Activated T-helper 9 cell treated with anti-CD3 and anti-CD28 coated beads, Interleukin-2, amount 50 U/mL, for 16 hours (primary cell): ENCODE results near the gene OR10P1.
"Not testable (repeated sequence)": the region's sequence is repeated elsewhere in the genome, so short reads cannot be mapped to it uniquely, and the experiment has no call there.

Source experiments
- DNase-seq: peaks from one replicate; pipeline ENCODE4 v3.0.0-alpha.2; 2020; ENCODE audit warnings: low read depth

Gene OR10P1, protein sequence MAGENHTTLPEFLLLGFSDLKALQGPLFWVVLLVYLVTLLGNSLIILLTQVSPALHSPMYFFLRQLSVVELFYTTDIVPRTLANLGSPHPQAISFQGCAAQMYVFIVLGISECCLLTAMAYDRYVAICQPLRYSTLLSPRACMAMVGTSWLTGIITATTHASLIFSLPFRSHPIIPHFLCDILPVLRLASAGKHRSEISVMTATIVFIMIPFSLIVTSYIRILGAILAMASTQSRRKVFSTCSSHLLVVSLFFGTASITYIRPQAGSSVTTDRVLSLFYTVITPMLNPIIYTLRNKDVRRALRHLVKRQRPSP

DNA sequence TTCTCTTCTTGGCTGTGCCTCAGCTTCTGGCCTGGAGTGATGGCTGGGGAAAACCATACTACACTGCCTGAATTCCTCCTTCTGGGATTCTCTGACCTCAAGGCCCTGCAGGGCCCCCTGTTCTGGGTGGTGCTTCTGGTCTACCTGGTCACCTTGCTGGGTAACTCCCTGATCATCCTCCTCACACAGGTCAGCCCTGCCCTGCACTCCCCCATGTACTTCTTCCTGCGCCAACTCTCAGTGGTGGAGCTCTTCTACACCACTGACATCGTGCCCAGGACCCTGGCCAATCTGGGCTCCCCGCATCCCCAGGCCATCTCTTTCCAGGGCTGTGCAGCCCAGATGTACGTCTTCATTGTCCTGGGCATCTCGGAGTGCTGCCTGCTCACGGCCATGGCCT lies at the start of gene OR10P1:
Gene OR10P1 (plus strand): TSS at position 40 of the 400 bp plus-strand sequence. CDS start 0 bp downstream, at position 40.
- no peak for DNase-seq

DNA sequence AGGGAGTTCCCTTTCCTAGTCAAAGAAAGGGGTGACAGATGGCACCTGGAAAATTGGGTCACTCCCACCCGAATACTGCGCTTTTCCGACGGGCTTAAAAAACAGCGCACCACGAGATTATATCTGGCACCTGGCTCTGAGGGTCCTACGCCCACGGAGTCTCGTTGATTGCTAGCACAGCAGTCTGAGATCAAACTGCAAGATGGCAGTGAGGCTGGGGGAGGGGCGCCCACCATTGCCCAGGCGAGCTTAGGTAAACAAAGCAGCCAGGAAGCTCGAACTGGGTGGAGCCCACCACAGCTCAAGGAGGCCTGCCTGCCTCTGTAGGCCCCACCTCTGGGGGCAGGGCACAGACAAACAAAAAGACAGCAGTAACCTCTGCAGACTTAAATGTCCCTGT lies 46.5 kb upstream of the OR10P1 start:
- not testable (repeated sequence) for DNase-seq

DNA sequence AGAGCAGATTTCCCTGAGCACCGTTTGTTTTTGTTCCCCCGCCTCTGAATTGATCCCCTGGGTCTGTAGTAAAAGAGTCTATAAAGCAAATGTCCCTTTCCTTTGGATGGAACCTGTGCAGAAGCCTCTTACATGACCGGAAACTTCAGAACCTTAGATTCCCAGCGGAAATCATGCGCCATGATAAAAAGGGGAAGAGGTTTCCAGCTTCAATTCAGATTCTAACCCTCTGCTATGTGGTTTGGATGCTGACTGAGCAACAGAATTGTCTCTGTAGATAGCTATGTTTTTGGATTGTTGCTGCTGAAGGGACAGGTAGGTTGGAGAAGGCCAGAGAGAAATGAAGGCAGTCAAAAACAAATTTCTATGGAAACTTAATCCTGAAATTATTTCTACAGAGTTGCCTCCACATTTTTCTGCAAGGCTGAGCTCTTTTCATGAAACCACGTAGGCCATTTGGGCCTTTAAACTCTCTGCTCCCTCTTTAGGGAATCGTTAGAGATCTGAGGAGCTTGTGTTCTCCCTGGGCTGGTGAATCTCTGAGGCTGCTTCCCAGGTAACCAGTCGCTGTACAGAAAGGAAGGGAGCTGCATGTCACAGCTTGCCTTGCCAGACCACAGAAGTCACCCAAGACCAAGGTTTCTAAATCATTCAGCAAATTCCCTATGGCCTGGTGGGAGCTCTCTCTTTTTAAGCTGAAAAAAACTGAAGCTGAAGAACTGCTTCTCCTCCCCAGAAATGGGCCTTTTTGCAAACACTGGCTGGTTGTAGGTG lies 28.7 kb upstream of the OR10P1 start:
- DNase-seq: no peak

DNA sequence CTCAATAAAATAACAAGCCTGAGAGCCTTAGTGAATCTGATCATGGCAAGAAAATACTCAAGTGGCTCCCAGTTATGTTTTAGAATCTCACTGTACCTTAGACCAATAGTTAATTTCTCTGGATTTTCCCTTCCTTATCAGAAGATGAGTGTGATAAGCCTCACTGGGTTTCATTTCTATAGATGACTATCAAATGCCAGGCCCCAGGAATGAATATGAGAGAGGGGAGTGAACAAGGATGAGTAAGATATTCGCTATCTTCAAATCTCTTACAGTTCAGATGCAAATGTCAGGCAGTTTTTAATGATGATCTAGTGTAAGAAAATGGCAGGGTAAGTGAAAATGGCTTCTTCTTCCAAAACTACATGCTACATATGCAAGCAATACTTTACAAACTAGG lies 26.1 kb upstream of the OR10P1 start:
- no peak for DNase-seq

DNA sequence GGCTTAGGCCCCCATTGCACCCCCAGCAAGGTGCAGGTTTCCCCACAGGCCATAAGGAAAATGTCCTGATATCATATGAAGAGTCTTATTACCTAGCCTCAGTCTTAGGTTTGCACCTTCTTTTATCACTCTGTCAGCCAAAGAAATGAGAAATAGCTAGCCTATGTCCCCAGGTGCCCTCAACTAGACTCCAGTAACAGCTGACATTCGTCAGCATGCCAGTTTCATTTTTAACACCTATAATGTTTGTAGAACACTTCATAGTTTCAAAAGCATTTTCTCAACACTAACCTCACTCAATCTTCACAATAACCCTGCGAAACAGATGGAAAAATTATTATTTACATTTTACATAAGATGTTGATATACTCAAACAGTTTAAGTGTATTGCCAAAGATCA lies 24.0 kb upstream of the OR10P1 start:
- no peak for DNase-seq

DNA sequence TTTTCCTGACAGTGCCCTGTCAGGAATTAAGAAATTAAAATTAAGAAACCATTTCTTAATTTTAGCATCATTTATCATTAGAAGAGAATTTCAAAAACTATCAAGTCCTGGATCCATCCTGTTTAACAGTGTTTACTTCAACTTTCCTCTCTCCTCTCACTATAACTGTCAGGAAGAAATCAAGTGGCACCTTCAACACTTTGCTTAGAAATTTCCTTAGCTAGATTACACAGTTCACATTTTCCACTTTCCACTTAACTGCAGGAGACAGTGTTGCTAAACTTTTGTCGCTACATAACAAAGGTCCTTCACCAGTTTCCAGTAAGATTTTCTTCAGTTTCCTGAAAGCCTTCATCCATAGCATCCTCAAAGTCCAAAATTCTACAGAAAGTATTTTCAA lies 21.9 kb upstream of the OR10P1 start:
- DNase-seq: no peak

DNA sequence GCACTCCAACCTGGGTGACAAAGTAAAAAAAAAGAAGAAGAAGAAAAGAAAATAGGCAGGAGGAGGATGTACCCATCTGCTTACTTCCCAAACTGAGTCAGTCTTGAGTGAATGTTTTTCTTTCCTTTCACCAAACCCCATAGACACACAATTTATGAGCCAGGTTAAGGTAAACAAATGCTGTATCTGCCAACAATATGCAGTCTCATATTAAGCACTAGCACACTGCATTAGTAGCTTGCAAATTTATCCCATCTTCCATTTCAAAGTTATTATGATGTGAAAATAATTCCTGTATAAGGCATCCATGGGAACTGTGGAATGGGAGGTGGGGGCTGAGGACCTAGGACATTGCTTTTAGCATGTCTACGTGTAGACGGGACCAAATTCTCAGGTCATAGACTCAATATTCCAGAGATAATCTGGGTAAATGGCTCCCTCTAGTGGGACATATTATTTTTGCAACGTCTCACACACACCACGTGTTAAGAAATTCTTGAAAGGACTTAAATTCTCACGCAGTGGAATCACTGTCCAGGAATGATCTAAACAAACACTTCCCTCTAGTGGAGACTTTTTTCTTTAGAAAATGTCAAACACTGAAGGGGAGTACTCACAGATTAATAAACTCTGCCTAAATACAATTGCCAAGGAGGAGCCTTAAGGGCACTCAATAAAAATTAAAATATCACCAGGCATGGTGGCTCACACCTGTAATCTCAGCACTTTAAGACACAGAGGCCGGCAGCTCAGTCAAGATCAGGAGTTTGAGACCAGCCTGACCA lies 17.1 kb upstream of the OR10P1 start:
- no peak for DNase-seq

DNA sequence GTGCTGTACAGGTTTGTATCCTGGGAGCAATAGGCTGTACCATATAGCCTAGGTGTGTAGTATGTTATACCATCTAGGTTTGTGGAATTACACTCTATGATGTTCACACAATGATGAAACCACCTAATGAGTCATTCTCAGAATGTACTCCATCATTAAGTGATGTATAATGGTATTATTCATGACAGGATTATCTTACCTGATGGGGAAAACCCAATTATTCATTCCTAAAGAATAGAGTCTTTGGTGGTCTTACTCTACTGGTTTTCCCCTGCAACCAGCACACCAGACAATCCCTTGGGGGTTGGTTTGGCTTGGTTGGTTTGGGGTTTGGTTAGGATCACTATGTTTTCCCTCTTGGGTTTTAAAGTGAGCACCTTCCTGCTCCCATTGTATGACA lies 12.6 kb upstream of the OR10P1 start:
- no peak for DNase-seq

DNA sequence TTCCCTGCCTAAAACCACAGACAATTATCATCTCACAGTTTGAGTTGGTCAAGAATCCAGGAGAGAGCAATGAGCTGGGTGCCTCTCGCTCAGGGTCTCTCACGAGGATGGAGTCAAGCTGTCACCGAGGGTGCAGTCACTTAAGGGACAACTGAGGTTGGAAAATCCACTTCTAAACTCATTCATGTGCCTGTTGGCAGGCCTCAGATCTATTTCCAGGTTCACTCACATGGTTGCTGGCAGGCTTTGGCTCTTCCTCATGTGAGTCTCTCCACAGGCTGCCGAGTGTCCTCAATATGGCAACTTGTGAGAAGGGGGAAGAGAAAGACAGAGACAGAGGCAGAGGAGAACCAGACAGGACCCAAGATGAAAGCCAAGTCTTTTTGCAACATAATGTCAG lies 10.5 kb upstream of the OR10P1 start:
- no peak for DNase-seq

DNA sequence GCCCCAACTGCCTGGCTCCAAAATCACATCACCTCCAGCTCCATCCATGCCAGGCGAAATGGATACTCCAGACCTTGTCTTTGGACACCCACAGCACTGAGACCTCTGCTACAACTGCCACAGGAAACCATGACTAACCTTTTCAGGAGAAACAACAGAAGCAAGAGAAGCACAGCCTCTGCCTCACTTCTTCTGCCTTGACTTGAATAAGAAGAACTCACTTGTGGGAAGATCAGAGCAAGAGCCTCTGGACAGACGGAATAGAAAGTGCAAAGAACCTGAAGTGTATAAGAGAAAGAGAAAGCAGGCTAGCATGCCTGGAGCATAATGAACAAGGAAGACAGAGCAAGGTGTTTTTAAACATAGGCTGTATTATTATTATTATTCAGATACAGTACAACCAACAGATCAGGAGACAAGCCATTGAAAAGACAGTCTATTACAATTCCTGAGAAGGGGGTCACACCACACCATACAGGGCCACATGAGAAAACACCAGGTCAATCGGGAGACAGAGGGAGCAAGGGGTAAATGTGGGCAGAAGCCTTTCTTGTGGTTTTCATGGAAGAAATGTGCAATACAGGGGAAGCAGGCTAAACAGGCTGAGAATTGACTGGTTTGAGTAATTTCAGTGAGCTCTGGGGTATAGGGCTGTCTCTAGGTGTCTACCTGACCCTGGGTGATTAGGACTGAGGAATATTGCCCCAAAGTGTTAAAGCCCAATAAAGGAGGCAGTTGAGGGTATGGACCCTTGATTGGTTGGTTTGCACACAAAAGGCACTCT lies 7.4 kb upstream of the OR10P1 start:
- DNase-seq: no peak

DNA sequence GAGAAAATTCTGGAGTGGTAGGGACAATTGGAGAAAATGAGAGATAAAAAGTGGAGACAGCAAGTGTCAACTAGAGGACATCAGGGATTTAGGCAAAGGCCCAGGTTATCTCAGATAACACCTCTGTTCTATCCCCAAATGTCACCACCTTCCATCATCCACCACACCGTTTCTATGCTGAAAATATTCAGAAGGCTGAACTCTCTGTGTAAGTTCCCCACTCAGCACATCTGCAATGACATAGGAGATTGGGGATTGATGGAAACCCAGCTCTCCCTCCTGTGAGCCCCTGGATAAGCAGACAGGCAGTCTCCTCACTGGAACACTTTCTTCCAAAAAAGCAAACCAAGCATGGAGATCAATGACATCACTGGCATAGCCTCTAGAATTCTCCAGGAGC lies 5.6 kb upstream of the OR10P1 start:
- no peak for DNase-seq

DNA sequence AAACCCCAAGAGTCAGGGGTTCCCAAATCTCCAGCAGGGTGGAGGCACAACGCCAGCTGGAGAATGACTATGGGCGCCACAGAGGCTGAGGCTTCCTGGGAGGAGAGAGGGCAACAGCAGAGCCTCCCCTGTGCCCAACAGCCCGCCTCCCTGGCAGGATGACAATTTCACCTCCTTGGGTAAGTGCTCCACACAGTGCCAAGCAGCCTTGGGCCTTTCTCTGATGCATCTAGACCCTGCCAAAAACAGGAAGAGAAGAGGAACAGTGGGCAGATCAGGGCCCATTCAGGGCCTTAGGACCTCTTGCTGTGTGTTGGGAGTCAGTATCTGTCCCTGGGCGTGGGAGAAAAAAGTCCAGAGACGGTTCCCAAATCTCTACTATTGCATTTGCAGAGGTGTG lies 5.0 kb upstream of the OR10P1 start:
- DNase-seq: no peak

DNA sequence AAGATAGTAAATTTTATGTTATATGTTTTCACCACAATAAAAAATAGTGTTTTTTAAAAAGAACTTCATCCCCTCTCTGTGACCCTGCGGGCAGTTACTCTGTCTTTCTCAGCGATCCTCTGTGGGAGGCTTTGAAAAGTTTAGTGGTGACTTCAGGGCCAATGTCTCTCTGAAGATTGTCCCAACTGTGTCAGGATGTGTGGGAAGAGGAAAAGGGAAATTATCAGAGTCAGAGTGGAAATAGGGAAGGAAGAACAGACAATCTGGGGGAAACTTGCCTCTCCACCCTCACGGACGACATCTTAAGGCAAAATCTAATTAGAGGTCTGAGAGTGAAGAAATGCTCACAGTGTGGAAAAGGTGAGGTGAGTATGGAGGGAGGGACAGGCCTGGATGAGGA lies 3.5 kb upstream of the OR10P1 start:
- no peak for DNase-seq

DNA sequence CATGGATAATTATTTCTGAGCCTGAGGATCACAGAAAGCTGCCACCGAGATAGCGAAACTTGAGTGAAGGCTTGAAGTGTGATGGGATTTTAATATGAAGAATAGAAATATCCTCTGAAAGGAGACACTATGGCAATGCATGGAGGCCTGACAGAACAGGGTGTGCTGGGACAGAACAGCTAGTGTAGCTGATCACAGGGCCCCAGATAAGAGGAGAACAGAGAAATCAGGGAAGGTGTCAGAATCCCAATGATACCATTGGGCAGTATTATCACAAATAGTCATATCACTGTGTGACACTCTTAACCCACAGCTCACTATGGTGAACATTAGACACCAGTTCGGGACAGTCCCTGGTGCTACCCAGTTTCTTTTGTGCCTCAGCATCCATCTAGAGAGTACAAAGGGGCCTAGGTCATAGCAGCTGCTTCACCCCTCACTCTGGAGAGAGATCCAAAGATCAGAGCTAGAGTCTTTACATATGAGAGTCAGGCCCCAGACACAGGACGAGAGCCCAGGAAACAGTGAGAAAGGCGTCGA lies 506 bp upstream of the OR10P1 start:
- DNase-seq: no peak

DNA sequence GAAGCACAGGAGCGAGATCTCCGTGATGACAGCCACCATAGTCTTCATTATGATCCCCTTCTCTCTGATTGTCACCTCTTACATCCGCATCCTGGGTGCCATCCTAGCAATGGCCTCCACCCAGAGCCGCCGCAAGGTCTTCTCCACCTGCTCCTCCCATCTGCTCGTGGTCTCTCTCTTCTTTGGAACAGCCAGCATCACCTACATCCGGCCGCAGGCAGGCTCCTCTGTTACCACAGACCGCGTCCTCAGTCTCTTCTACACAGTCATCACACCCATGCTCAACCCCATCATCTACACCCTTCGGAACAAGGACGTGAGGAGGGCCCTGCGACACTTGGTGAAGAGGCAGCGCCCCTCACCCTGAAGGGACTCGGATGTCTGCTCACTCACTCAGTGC lies 775 bp downstream of the OR10P1 start:
- no peak for DNase-seq

DNA sequence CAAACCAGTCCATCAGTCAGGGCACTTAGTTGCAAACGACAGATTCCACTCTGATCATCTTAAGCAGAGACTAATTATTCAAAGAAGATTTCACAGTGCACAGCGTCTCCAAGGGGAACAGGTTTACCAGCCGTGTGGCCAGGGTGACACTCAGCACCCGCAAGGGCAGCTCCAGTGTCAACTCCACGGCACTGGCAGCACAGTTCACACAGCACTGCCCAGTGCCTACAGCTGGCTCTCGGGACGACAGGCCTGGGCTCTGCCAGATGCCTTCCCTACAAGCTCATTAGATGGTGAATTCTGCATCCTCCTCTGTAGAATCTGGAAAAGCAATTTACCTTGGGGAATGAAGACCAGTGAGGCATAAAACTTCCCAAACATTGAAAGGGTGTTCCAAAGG lies 4.9 kb downstream of the OR10P1 start:
- no peak for DNase-seq

DNA sequence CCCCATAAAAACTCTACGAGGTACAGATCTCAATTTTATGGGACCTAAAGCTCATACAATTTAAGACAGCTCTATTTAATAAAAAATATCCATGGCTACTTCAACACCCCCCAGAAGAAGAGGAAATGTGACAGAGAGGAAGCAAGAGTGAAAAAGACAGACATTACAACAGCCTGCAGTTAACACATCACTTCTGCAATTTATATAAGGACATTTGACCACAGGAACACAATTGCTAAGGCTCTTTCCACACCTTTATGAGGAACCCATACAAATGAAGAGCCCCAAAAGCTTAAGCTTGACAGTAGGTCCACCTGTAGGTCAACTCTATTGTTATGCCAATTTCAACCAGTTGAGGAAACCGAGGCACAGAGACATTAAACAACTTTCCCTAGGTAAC lies 5.6 kb downstream of the OR10P1 start:
- DNase-seq: no peak

DNA sequence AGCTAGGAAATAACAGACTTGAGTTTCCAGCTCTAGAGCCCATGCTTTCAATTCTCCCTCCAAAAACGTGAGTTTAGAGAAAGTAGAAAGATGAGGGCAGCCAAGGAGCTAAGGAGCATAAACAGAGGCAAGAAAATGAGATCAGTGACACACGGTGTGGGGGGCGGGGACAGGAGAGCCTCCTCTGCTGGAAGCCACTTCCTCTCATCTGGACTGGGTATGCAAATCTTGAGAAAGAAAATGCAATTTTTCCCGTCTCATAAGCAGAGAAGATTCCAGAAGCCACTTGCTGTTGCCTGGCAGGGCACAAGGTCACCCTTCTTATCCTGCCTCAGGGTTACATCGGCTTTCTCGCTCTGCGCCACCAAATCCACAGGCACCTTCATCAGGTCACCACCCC lies 6.0 kb downstream of the OR10P1 start:
- DNase-seq: no peak

DNA sequence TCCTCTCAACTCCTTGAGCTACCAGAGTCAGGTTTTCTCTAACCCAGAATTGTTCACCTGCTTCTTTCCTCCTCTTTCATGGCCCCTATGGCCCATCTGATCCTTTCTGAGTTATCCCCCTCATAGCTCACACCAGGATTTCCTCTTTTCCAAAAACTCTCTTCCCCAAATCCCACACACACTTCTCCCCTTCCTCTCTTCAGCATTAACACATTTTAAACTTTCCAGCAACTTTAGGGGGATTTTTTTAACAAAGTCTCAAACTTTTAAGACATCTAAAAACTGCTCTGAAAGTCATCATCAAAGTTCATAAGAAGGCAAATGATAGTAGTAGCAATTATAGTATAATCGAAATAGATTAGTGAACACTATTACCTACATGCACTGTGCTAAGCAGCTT lies 7.9 kb downstream of the OR10P1 start:
- no peak for DNase-seq

DNA sequence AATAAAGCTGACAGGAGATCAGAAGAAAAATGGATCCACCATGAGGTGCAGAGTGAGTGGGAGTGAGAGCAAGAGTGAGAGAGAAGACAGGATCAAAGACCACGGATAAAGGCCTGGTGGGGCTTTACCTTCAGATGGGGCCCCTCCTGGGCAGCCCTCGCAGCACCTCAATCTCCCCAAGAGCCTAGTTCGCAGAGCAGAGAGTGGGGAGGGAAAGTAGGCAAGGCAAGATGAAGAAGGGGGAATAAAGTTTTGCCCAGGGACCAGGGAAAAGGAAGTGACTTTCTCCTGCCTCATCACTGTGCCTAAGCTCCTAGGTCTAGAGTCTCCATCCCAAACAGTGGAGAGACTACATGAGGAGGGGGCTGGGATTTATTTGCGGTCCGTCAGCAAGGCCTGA lies 10.3 kb downstream of the OR10P1 start:
- DNase-seq: no peak

DNA sequence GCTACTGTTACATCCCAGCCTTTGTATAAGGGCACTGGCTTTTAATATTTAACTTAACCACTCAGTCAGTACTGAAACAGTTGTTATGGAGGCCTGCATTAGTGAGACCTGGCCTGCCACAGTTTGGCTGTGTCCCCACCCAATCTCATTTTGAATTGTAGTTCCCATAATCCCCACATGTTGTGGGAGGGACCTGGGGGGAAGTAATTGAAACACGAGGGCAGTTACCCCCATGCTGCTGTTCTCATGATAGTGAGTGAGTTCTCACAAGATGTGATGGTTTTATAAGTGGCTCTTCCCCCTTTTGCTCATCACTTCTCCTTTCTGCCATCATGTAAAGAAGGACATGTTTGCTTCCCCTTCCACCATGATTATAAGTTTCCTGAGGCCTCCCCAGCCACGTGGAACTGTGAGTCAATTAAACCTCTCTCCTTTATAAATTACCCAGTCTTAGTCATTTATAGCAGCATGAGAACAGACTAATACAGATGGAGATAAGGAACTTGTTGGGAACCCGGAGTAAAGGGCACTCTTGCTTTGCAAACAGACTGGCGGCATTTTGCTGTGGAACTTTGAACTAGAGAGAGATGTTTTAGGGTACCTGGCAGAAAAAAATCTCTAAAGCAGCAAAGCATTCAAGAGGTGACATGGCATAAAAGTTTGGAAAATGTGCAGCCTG lies 14.1 kb downstream of the OR10P1 start:
- DNase-seq: not testable (repeated sequence)
